Neural cell (in vitro differentiated cells): ENCODE data around the gene C22orf15. TPM values are rescaled to one million over a fixed set of nuclear protein-coding genes. Genes with fewer than 3 reads are reported as not detected.

ENCODE experiments used
- H2AFZ ChIP-seq: fragments of 200-600, 300-800 bp; sonication (generic), shearing (Covaris generic); 2 replicates; pipeline ENCODE4 v1.6.0; 2014; ENCODE audit warnings: low read depth, mild to moderate bottlenecking, antibody characterized with exemption, low read length, moderate library complexity
- H3F3A ChIP-seq: fragments of 200-600 bp; shearing (Covaris generic); 2 replicates; pipeline ENCODE4 v1.6.1; 2016; ENCODE audit warnings: mild to moderate bottlenecking, moderate library complexity, mixed read lengths, antibody characterized with exemption, low read length; ENCODE audit not compliant: insufficient read depth, poor library complexity, severe bottlenecking
- H3K27ac ChIP-seq: fragments of 200-600, 300-800 bp; sonication (generic), shearing (Covaris generic); 2 replicates; pipeline ENCODE4 v1.5.1; 2014; ENCODE audit warnings: mild to moderate bottlenecking, low read length, moderate library complexity
- H3K27me3 ChIP-seq: fragments of 300-800, 200-600 bp; sonication (generic), shearing (Covaris generic); 2 replicates; pipeline ENCODE4 v1.6.0; 2014; ENCODE audit warnings: mild to moderate bottlenecking, low read depth, low read length, moderate library complexity; ENCODE audit not compliant: insufficient read depth
- H3K36me3 ChIP-seq: fragments of 300-800, 200-600 bp; sonication (generic), shearing (Covaris generic); 2 replicates; pipeline ENCODE4 v1.5.1; 2014; ENCODE audit warnings: mild to moderate bottlenecking, antibody characterized with exemption, low read length, moderate library complexity; ENCODE audit not compliant: insufficient read depth
- H3K4me2 ChIP-seq: fragments of 300-800, 200-600 bp; sonication (generic), shearing (Covaris generic); 2 replicates; pipeline ENCODE4 v1.6.0; 2014; ENCODE audit warnings: mild to moderate bottlenecking, low read length
- H3K4me3 ChIP-seq: fragments of 300-800, 200-600 bp; sonication (generic), shearing (Covaris generic); 2 replicates; pipeline ENCODE4 v1.5.1; 2014; ENCODE audit warnings: mild to moderate bottlenecking, low read length, moderate library complexity
- H3K79me2 ChIP-seq: fragments of 200-600 bp; shearing (Covaris generic); replicated peaks from 2 replicates; pipeline ENCODE4 v1.6.0; 2014; ENCODE audit warnings: mild to moderate bottlenecking, low read length, moderate library complexity; ENCODE audit not compliant: insufficient read depth
- H3K9ac ChIP-seq: fragments of 300-800, 200-600 bp; sonication (generic), shearing (Covaris generic); 2 replicates; pipeline ENCODE4 v1.6.1; 2016; ENCODE audit warnings: mild to moderate bottlenecking, low read length, mixed read lengths
- H3K9me2 ChIP-seq: fragments of 200-600 bp; shearing (Covaris generic); 2 replicates; pipeline ENCODE4 v1.6.1; 2016; ENCODE audit warnings: mild to moderate bottlenecking, low read length, mixed read lengths; ENCODE audit not compliant: insufficient read depth
- H3K9me3 ChIP-seq: fragments of 200-600, 300-800 bp; sonication (generic), shearing (Covaris generic); 2 replicates; pipeline ENCODE4 v1.6.1; 2016; ENCODE audit warnings: mild to moderate bottlenecking, mixed run types, low read length, moderate library complexity, mixed read lengths
- H4K20me1 ChIP-seq: fragments of 200-600 bp; shearing (Covaris generic); 2 replicates; pipeline ENCODE4 v1.6.1; 2016; ENCODE audit warnings: mild to moderate bottlenecking, mixed run types; ENCODE audit not compliant: insufficient read depth
- CTCF ChIP-seq: fragments of 450-650 bp; IDR thresholded peaks from 2 replicates; pipeline ENCODE4 v1.5.1; 2014; ENCODE audit warnings: antibody characterized with exemption, mild to moderate bottlenecking, moderate library complexity; ENCODE audit not compliant: poor library complexity, severe bottlenecking
- EP300 ChIP-seq: fragments of 450-650 bp; conservative IDR thresholded peaks from 2 replicates; pipeline ENCODE4 v1.6.1; 2014; ENCODE audit warnings: antibody characterized with exemption, mild to moderate bottlenecking, moderate library complexity; ENCODE audit not compliant: poor library complexity, severe bottlenecking
- EZH2 ChIP-seq: fragments of 200-600, 300-800 bp; shearing (Covaris generic), sonication (generic); IDR thresholded peaks from 2 replicates; pipeline ENCODE4 v1.6.1; 2014; ENCODE audit warnings: antibody characterized with exemption, low read length, borderline replicate concordance, mild to moderate bottlenecking; ENCODE audit not compliant: insufficient read depth, poor library complexity, severe bottlenecking
- MXI1 ChIP-seq: fragments of 450-650 bp; conservative IDR thresholded peaks from 2 replicates; pipeline ENCODE4 v1.6.1; 2014; ENCODE audit warnings: antibody characterized with exemption, mild to moderate bottlenecking; ENCODE audit not compliant: poor library complexity, severe bottlenecking
- POLR2AphosphoS5 ChIP-seq: IDR thresholded peaks from 2 replicates; pipeline ENCODE4 v1.6.1; 2012
- RAD21 ChIP-seq: fragments of 450-650 bp; conservative IDR thresholded peaks from 2 replicates; pipeline ENCODE4 v1.6.1; 2014; ENCODE audit warnings: antibody characterized with exemption, mild to moderate bottlenecking, moderate library complexity
- REST ChIP-seq: IDR thresholded peaks from 2 replicates; pipeline ENCODE4 v1.6.1; 2012; ENCODE audit warnings: borderline replicate concordance
- SMC3 ChIP-seq: fragments of 450-650 bp; conservative IDR thresholded peaks from 2 replicates; pipeline ENCODE4 v1.6.1; 2014; ENCODE audit warnings: antibody characterized with exemption, mild to moderate bottlenecking, moderate library complexity; ENCODE audit not compliant: poor library complexity
- TAF1 ChIP-seq: IDR thresholded peaks from 2 replicates; pipeline ENCODE4 v1.6.1; 2012; ENCODE audit warnings: low read depth
- polyA plus RNA-seq: library from polyadenylated mRNA; depleted of rRNA; stranded (reverse); fragments of >200 nt; gene quantifications from 2 replicates; pipeline ENCODE4 v1.2.3, GENCODE V29; 2014

The C22orf15 gene
- polyA plus RNA-seq, 1 donor from 2014 or later: not detected

- no peak overlapping the region for H3K4me3 ChIP-seq
- no peak overlapping the region for H3K4me2 ChIP-seq
- no peaks in the 10 kb centered on the region for H3K9me2 ChIP-seq
- no peaks in the 10 kb centered on the region for H4K20me1 ChIP-seq
- no peaks in the 10 kb centered on the region for H3K9me3 ChIP-seq
- TF ChIP-seq RAD21 (no peak), MXI1 (no peak), CTCF (no peak), TAF1 (no peak), EP300 (no peak), EZH2 (no peak), POLR2AphosphoS5 (no peak), REST (no peak), SMC3 (no peak)
- no peaks in the 10 kb centered on the region for H3K36me3 ChIP-seq
- H3K27me3 ChIP-seq: peaks cover 9% of the 10 kb centered on the region
- no peaks in the 10 kb centered on the region for H3F3A ChIP-seq
- H3K79me2 ChIP-seq: no peaks in the 10 kb centered on the region
- no peak overlapping the region for H3K27ac ChIP-seq
- H3K9ac ChIP-seq: no peak overlapping the region
- H2AFZ ChIP-seq: no peak overlapping the region
Measured at GRCh38 chr22:23775779-23776375, 13.1 kb downstream of the C22orf15 start.

- H3K9ac ChIP-seq: no peak overlapping the region
- H3K9me2 ChIP-seq: no peaks in the 10 kb centered on the region
- H3K36me3 ChIP-seq: no peaks in the 10 kb centered on the region
- H3K79me2 ChIP-seq: no peaks in the 10 kb centered on the region
- no peaks in the 10 kb centered on the region for H3K9me3 ChIP-seq
- peaks cover 8% of the 10 kb centered on the region for H3K27me3 ChIP-seq
- no peak overlapping the region for H3K4me2 ChIP-seq
- H3K27ac ChIP-seq: no peak overlapping the region
- TF ChIP-seq SMC3 (no peak), POLR2AphosphoS5 (no peak), RAD21 (no peak), CTCF (no peak), REST (no peak), EZH2 (no peak)
- no peaks in the 10 kb centered on the region for H3F3A ChIP-seq
- H4K20me1 ChIP-seq: no peaks in the 10 kb centered on the region
- no peak overlapping the region for H3K4me3 ChIP-seq
- H2AFZ ChIP-seq: no peak overlapping the region
Measured at GRCh38 chr22:23777776-23778576, 15.2 kb downstream of the C22orf15 start.
